Measurements from ENCODE around the gene ADGRA1.
"Not testable (repeated sequence)": the region's sequence is repeated elsewhere in the genome, so short reads cannot be mapped to it uniquely, and the experiment has no call there.

Gene ADGRA1

GRCh38 chr10:133162910-133163856, 75.5 kb downstream of the ADGRA1 start:
- no peak for DNase-seq (ENCODE audit: low spot score)

DNA sequence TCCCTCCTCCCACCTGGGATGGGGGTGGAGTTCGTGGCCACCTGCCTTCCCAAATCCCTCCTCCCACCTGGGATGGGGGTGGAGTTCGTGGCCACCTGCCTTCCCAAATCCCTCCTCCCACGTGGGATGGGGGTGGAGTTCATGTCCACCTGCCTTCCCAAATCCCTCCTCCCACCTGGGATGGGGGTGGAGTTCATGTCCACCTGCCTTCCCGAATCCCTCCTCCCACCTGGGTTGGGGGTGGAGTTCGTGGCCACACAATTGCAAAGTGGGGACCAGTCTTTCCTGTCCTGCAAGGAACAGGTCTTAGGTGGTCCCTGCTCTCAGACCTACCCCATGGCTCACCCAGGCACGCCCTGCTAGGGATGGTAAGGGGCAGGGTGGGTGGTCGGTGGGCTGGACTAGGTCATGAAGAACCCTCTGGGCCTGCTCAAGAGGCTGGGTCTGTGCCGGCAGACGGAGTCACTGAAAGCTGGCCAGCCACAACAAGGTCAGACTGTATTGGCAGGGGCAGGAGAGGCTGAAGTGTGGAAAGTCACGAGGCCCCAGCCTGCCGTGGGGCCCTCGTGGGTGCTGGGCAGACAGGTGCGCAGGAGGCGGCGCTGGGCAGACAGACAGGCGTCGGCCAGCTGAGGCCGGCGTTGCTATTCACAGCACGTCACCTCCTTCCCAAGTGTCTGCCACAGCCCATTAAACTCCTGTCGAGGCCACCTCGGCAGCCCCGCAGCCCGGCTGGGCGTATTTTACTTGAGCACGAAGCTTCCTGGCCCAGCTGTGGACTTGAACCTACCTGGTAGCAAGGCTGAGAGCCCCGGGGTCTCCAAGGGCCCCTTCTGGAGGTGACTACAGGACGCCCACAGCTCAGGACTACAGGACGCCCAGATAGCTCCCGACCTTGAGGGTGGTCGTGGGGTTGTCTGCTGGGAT, 76.4 kb downstream of the ADGRA1 start:
- DNase-seq (ENCODE audit: low spot score): no peak

- no peak for DNase-seq (ENCODE audit: low spot score)
Measured at GRCh38 chr10:133164816-133165555, 77.3 kb downstream of the ADGRA1 start.

DNA sequence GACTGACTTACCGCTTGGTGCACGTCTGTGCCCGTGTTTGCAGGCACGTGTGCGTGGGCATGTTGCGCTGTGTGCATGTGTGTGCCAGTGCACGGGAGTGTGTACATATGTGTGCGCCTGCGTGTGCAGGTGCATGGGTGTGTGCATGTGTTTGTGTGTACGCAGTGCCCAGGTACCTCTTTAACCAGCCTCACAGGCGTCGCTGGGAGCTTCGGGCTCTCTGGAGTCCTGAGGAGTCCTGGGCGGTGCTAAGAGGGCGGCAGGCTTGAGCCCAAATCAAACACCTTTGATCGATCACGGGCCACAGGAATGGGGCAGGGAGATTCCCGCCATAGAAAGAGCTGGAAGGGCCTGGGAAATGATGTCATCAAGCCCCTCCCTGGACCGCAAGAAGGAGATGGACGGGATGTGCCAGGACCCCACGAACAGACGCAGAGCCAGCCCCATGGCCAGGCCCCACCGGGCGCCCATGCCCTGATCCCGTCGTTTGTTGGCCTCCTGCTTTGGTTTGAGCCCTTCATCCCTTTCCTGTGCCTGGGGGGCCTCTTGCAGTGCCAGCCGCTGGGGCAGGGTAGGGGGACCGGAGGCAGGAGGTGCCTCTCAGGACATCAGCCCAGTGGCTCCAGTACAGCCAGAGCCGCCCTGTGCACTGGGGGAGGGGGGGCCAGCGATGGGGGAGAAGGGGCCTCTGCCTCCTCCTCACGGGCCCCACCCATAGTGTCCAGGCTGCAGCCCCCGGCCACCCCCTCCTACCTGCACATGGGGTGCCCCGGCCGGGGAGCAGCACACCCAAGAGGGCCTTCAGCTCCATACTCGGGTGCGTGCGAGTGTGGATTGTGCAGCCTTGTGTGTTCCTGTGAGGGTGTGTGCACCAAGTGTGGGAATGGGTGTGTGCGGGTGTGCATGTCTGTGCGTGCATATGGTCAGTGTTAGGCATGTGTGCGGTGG, 78.1 kb downstream of the ADGRA1 start:
- no peak for DNase-seq (ENCODE audit: low spot score)

DNA sequence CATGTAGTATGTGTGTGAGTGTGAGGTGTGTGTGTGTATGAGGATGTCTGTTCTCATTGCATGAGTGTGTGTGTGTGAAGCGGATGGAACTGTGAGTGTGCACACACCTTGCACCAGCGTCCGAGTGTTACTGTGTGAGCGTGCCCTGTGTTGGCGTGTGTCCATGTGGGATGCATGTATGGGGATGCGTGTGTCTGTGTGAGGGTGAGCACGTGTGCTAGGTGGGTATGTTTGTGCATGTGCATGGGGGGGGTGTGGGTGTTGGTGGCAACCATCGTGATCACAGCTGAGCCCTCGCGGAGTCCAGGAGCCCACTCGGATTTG, 78.7 kb downstream of the ADGRA1 start:
- DNase-seq (ENCODE audit: low spot score): no peak

DNA sequence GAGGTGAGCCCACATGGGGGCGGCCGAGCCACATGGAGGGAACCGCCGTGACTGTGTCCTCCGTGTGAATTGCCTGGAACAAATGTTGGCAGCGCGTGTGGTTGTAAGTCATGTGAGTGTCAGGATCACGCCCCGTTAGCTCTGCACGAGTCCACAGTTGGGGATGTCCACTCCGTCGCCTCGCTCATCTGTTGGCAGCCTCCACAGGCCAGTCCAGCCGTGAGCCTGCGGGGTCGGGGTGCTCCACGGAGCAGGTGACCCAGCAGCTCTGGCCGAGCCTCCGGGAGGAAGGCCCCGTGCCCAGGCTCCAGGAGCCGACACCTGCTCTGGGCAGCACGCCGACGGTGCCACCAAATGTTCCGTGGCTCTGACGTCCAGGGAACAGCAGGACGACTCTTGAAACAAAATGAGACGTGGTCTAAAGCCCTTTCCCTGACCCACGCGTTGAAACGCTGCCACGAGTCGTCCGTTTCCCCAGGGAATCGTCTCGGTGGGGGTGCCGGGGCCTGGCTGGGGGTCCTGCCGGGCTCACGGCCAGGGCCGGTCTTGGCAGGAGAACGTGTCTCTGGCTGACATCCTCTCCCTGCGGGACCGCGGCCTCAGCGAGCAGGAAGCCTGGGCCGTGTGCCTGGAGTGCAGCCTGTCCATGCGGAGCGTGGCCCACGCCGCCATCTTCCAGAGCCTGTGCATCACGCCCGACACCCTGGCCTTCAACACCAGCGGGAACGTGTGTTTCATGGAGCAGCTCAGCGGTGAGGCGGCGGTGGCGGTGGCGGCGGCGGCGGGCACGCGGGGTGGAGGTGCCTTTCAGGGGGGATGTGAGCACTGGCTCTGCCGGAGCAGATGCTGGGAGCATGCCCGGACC, 79.3 kb downstream of the ADGRA1 start:
- DNase-seq (ENCODE audit: low spot score): no peak

DNA sequence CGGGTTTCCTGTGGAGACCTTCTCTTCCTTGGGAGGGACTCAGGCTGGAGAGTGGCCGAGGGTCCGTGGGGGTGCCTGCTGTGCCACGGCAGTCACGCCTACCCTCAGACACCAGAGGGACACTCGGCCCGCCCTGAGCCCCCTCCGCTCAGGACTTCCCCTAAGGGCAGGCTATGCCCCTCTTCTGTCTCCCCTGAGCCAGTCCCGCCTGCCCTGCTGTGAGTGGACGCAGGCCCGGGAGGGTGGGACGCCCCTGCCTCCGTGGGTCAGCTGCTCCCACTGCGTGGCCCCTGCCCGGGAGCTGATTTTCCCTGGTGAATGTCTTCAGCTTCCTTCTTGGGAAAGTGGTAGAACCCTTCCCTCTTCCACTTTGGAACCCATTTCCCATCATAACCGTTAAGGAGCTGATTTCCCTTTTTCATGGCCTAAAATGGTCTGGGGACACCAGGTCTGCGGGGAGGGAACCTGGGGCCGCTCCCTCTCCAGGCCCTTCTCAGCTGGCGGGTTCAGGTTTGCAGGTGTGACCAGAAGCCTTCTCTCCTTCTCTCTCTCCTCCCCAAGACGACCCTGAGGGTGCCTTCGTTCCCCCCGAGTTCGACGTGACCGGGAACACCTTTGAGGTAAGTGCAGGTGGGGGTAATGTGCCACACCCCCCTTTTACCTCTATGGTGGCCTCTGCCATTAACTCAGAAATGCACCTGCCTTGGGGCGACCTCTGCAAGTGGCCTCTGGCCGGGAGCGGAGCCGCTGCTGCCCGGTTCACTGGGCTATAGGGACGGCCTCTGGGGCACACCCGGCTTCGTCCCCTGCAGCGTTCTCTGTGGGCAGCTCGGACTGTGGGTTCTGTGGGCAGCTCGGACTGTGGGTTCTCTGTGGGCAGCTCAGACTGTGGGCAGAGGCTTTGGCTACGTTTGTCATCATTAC, 80.2 kb downstream of the ADGRA1 start:
- DNase-seq (ENCODE audit: low spot score): no peak

DNA sequence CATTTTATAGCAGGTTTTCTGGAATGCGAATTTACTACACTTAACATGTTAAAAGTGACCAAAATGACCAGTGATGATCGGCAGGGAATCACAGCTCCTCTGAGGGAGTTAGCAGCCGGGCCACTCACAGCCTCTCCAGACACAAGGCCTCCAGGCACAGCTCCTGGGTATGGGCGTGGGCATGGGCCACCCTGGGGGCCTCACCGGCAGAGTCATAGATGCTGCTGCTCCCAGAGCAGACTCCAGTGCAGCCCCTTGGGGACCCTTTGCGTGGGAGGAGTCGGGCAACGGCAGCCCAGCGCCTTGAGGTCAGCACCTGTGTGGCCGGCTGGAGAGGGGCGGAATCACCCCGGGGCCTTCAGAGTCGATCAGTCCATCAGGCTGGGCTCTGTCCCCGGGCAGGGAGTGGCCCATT, 80.9 kb downstream of the ADGRA1 start:
- no peak for DNase-seq (ENCODE audit: low spot score)

DNA sequence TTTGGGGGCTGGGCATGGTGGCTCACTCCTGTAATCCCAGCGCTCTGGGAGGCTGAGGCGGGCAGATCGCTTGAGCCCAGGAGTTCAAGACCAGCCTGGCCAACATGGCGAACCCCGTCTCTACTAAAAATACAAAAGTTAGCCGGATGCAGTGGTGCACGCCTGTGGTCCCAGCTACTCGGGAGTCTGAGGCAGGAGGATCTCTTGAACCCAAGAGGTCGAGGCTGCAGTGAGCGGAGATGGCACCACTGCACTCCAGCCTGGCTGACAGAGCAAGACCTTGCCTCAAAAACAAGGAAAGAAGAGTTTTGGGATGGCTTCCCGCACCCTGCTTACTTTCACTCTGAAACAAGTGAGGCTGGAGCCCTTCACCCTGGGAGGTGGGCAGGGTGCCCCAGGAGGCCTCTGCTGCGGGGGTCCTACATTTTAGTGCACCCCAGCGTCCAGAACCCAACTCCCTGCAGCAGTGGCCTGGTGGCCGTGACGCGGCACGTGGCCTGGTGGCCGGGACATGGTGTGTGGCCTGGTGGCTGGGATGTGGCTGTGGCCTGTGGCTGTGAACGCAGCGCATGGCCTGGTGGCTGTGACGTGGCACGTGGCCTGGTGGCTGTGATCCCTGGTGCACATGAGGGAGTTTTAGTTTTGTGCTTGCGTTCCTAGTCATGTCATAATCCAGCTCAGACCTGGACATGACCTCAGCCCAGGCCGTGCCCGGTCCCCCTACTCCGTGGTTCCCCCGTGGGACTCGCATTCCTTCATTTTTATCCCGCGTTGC, 81.6 kb downstream of the ADGRA1 start:
- no peak for DNase-seq (ENCODE audit: low spot score)

DNA sequence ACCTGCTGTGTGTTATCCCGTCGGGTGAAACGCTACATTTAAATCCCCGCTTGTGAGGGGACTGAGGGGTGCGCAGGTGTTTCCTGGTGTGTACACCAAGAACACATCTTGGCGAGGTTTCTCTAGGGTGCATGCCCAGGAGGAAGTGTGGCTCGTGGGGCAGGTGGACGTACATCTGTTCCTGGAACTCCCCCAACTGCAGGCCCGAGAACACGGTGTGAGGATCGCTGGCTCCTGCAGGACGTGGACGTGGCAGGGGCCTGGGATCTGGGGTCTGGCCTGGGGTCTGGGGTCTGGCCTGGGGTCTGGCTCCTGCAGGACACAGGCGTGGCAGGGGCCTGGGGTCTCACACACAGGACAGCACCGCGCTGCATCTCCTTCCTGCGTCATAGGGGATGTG, 82.4 kb downstream of the ADGRA1 start:
- no peak for DNase-seq (ENCODE audit: low spot score)

DNA sequence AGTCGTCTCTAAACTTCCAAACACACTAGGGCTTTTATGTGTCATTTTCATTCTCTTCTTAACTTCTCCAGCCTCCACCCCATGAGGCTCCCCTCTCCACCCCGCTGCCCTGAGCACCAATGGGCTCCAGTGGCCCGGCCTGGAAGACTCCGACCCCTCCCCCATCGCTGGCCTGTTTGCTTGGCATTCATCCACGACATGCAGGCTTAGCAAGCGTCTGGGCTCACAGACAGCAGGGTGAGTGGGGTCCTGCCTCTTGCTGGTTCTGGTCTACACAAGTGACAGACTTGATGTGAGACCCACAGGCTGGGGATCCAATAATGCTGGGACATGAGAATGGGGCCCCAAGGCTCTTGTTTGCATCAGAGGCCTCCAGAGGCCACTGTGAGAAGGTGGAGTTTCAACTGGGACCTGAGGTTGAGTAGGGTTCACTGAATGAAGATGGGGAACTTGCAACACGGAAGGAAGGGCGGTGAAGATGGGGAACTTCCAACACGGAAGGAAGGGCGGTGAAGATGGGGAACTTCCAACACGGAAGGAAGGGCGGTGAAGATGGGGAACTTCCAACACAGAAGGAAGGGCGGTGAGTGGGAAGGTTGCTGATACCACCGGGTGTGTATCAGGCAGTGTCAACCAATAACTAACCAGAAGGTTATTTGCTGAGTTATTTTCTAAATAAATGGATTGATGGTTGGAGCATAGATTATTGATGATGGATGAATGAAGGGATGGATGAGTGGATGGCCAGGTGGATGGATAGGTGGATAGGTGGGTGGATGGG, 86.3 kb downstream of the ADGRA1 start:
- no peak for DNase-seq (ENCODE audit: low spot score)

DNA sequence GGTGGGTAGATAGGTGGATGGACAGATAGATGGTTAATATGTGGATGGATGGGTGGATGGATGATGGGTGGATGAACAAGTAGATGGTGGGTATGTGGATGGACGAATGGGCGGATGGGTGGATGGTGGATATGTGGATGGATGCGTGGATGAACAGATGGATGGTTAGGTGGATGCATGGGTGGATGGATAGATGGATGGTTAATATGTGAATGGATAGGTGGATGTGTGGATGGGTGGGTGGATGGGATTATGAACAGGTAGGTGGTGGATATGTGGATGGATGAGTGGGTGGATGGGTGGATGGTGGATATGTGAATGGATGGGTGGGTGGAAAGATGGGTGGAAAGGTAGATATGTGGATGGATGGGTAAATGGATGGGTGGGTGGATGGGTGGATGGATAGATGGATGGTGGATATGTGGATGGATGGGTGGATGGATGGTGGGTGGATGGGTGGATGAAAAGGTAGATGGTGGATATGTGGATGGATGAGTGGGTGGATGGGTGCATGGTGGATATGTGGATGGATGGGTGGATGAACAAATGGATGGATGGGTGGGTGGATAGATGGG, 87.1 kb downstream of the ADGRA1 start:
- DNase-seq (ENCODE audit: low spot score): no peak

GRCh38 chr10:133175624-133176023, 87.9 kb downstream of the ADGRA1 start:
- not testable (repeated sequence) for DNase-seq (ENCODE audit: low spot score)

GRCh38 chr10:133176546-133176945, 88.8 kb downstream of the ADGRA1 start:
- DNase-seq (ENCODE audit: low spot score): no peak

- DNase-seq (ENCODE audit: low spot score): no peak
Measured at GRCh38 chr10:133177380-133178157, 89.8 kb downstream of the ADGRA1 start.
